HFFc6 (cell line): ENCODE data around the gene TNNT1. TPM values are rescaled to one million over a fixed set of nuclear protein-coding genes. Genes with fewer than 3 reads are reported as not detected.

ENCODE experiments used
- DNase-seq: peaks from one replicate; pipeline ENCODE4 v3.0.0-alpha.2; 2018
- H3K27ac Mint-ChIP-seq: 2 replicates; pipeline ENCODE4 v1.8.0; 2020; ENCODE audit warnings: mild to moderate bottlenecking, mixed read lengths
- H3K27me3 Mint-ChIP-seq: 2 replicates; pipeline ENCODE4 v1.8.0; 2021; ENCODE audit warnings: mild to moderate bottlenecking, moderate library complexity, mixed read lengths; ENCODE audit not compliant: insufficient read depth
- H3K36me3 Mint-ChIP-seq: 2 replicates; pipeline ENCODE4 v1.8.0; 2021; ENCODE audit warnings: low read depth, mixed read lengths
- H3K4me1 Mint-ChIP-seq: 2 replicates; pipeline ENCODE4 v1.8.0; 2020; ENCODE audit warnings: low read depth, mixed read lengths
- H3K4me3 Mint-ChIP-seq: 2 replicates; pipeline ENCODE4 v1.8.0; 2020; ENCODE audit warnings: mild to moderate bottlenecking, moderate library complexity, mixed read lengths
- H3K9me3 Mint-ChIP-seq: 2 replicates; pipeline ENCODE4 v1.8.0; 2020; ENCODE audit warnings: mild to moderate bottlenecking, mixed read lengths
- total RNA-seq, 6 experiments: library from RNA; stranded (reverse); fragmentation: NEBNext Ultra II Directional; extraction: Animal tissue kit (Norgen Biotek cat#: 25700); gene quantifications; 2 replicates in 1 of 6; 3 replicates in 5 of 6; pipeline ENCODE4 v1.2.3, GENCODE V29; 2021
- TF ChIP-seq, protein P1 (sequence below): fragments of 200-600 bp; sonication (generic); IDR thresholded peaks from 2 replicates; pipeline ENCODE4 v1.5.0; 2021; ENCODE audit warnings: antibody characterized with exemption, mild to moderate bottlenecking

TNNT1 gene
- total RNA-seq, 6 experiments from 2014 or later, result 4.1 to 8.8 (median 7.3) TPM

GRCh38 chr19:55106591-55106990 lies 42.4 kb downstream of the TNNT1 start:
- H3K27ac Mint-ChIP-seq, result peak overlapping the region; percentile 29; the same call in 1 of the 2 replicates
- H3K4me1 Mint-ChIP-seq, result no peaks in the 10 kb centered on the region
- H3K36me3 Mint-ChIP-seq, result peaks cover 46% of the 10 kb centered on the region

GRCh38 chr19:55105237-55105636 lies 43.8 kb downstream of the TNNT1 start:
- TF ChIP-seq, protein P1, sequence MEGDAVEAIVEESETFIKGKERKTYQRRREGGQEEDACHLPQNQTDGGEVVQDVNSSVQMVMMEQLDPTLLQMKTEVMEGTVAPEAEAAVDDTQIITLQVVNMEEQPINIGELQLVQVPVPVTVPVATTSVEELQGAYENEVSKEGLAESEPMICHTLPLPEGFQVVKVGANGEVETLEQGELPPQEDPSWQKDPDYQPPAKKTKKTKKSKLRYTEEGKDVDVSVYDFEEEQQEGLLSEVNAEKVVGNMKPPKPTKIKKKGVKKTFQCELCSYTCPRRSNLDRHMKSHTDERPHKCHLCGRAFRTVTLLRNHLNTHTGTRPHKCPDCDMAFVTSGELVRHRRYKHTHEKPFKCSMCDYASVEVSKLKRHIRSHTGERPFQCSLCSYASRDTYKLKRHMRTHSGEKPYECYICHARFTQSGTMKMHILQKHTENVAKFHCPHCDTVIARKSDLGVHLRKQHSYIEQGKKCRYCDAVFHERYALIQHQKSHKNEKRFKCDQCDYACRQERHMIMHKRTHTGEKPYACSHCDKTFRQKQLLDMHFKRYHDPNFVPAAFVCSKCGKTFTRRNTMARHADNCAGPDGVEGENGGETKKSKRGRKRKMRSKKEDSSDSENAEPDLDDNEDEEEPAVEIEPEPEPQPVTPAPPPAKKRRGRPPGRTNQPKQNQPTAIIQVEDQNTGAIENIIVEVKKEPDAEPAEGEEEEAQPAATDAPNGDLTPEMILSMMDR, result no peak
- Mint-ChIP-seq H3K36me3 (peaks cover 46% of the 10 kb centered on the region), H3K9me3 (no peaks in the 10 kb centered on the region), H3K4me1 (no peaks in the 10 kb centered on the region), H3K27ac (no peak overlapping the region), H3K4me3 (no peak overlapping the region), H3K27me3 (peaks cover 4% of the 10 kb centered on the region)
- DNase-seq, result no peak

More at GRCh38 chr19:55106591-55106990, 42.4 kb downstream of the TNNT1 start:
- peaks cover 4% of the 10 kb centered on the region for H3K27me3 Mint-ChIP-seq
- TF ChIP-seq, protein P1, result no peak
- H3K9me3 Mint-ChIP-seq, result no peaks in the 10 kb centered on the region
- DNase-seq, result no peak
- no peak overlapping the region for H3K4me3 Mint-ChIP-seq

GRCh38 chr19:55103190-55103589 lies 45.8 kb downstream of the TNNT1 start:
- DNase-seq, result no peak
- peaks cover 32% of the 10 kb centered on the region for H3K36me3 Mint-ChIP-seq
- H3K27me3 Mint-ChIP-seq, result no peaks in the 10 kb centered on the region; the same call in 1 of the 2 replicates
- H3K4me3 Mint-ChIP-seq, result no peak overlapping the region
- no peaks in the 10 kb centered on the region for H3K9me3 Mint-ChIP-seq
- TF ChIP-seq, protein P1, result no peak
- no peak overlapping the region for H3K27ac Mint-ChIP-seq
- no peaks in the 10 kb centered on the region for H3K4me1 Mint-ChIP-seq

DNA sequence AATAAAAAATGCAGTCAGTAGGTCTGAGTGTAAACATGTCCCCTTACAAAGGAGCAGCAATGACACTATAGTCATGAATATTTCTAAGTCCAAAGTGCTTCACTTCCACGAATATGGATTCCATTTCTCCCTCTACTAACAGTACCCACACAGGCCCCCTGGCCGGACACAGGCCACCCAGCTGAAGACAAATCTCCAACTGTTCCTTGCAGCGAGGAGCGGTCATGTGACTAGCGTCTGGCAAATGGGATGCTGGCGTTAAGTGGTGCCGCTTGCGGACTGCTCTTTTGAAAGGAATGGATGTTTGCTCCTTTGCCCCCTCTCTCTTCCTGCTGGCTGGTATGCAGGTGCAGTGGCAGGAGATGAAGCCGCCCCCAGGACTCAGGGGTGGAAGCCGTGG lies 47.7 kb downstream of the TNNT1 start:
- H3K27ac Mint-ChIP-seq, result no peak overlapping the region

GRCh38 chr19:55099557-55100506 lies 49.2 kb downstream of the TNNT1 start:
- TF ChIP-seq, protein P1, result peak; percentile 59
- Mint-ChIP-seq H3K4me3 (no peak overlapping the region), H3K27ac (no peak overlapping the region; the same call in 1 of the 2 replicates), H3K4me1 (no peaks in the 10 kb centered on the region), H3K27me3 (no peaks in the 10 kb centered on the region), H3K9me3 (no peaks in the 10 kb centered on the region), H3K36me3 (peaks cover 17% of the 10 kb centered on the region)
- DNase-seq, result no peak

More for the DNA sequence above, 47.7 kb downstream of the TNNT1 start:
- Mint-ChIP-seq H3K4me1 (no peaks in the 10 kb centered on the region), H3K27me3 (no peaks in the 10 kb centered on the region; the same call in 1 of the 2 replicates), H3K9me3 (no peaks in the 10 kb centered on the region), H3K36me3 (peaks cover 27% of the 10 kb centered on the region), H3K4me3 (no peak overlapping the region)
- no peak for DNase-seq
- TF ChIP-seq, protein P1, result no peak
